HFFc6 (cell line): ENCODE data around the gene GOSR1. TPM values are rescaled to one million over a fixed set of nuclear protein-coding genes. Genes with fewer than 3 reads are reported as not detected.
"Not testable (repeated sequence)": the region's sequence is repeated elsewhere in the genome, so short reads cannot be mapped to it uniquely, and the experiment has no call there.

Experiments used
- DNase-seq: peaks from one replicate; pipeline ENCODE4 v3.0.0-alpha.2; 2018
- H3K27ac Mint-ChIP-seq: 2 replicates; pipeline ENCODE4 v1.8.0; 2020; ENCODE audit warnings: mild to moderate bottlenecking, mixed read lengths
- H3K27me3 Mint-ChIP-seq: 2 replicates; pipeline ENCODE4 v1.8.0; 2021; ENCODE audit warnings: mild to moderate bottlenecking, moderate library complexity, mixed read lengths; ENCODE audit not compliant: insufficient read depth
- H3K36me3 Mint-ChIP-seq: 2 replicates; pipeline ENCODE4 v1.8.0; 2021; ENCODE audit warnings: low read depth, mixed read lengths
- H3K4me1 Mint-ChIP-seq: 2 replicates; pipeline ENCODE4 v1.8.0; 2020; ENCODE audit warnings: low read depth, mixed read lengths
- H3K4me3 Mint-ChIP-seq: 2 replicates; pipeline ENCODE4 v1.8.0; 2020; ENCODE audit warnings: mild to moderate bottlenecking, moderate library complexity, mixed read lengths
- H3K9me3 Mint-ChIP-seq: 2 replicates; pipeline ENCODE4 v1.8.0; 2020; ENCODE audit warnings: mild to moderate bottlenecking, mixed read lengths
- CTCF ChIP-seq: fragments of 200-600 bp; sonication (generic); IDR thresholded peaks from 2 replicates; pipeline ENCODE4 v1.5.0; 2021; ENCODE audit warnings: antibody characterized with exemption, mild to moderate bottlenecking
- total RNA-seq, 6 experiments: library from RNA; stranded (reverse); fragmentation: NEBNext Ultra II Directional; extraction: Animal tissue kit (Norgen Biotek cat#: 25700); gene quantifications; 2 replicates in 1 of 6; 3 replicates in 5 of 6; pipeline ENCODE4 v1.2.3, GENCODE V29; 2021

The GOSR1 gene
- total RNA-seq, 6 experiments from 2014 or later = 41.2 to 47.6 (median 43.9) TPM

- no peaks in the 10 kb centered on the region for H3K9me3 Mint-ChIP-seq
- H3K4me3 Mint-ChIP-seq = peak overlapping the region; percentile 76; the same call in 1 of the 2 replicates
- peak overlapping the region; percentile 96 for H3K27ac Mint-ChIP-seq
- no peaks in the 10 kb centered on the region; the same call in 1 of the 2 replicates for H3K27me3 Mint-ChIP-seq
- H3K36me3 Mint-ChIP-seq = peaks cover 36% of the 10 kb centered on the region
- H3K4me1 Mint-ChIP-seq = peaks cover 59% of the 10 kb centered on the region
- DNase-seq = no peak
- TF ChIP-seq CTCF = no peak
Observed at GRCh38 chr17:30519166-30519565, 42.0 kb downstream of the GOSR1 start.

GRCh38 chr17:30519707-30520106 lies 42.5 kb downstream of the GOSR1 start:
- Mint-ChIP-seq H3K27ac (peak overlapping the region; percentile 96), H3K36me3 (peaks cover 35% of the 10 kb centered on the region), H3K4me3 (peak overlapping the region; percentile 76)

GRCh38 chr17:30520436-30520835 lies 43.2 kb downstream of the GOSR1 start:
- Mint-ChIP-seq H3K27ac (peak overlapping the region; percentile 96), H3K9me3 (no peaks in the 10 kb centered on the region), H3K27me3 (no peaks in the 10 kb centered on the region; the same call in 1 of the 2 replicates), H3K36me3 (peaks cover 36% of the 10 kb centered on the region), H3K4me3 (peak overlapping the region; percentile 76), H3K4me1 (peaks cover 70% of the 10 kb centered on the region)
- DNase-seq = peak; percentile 79
- TF ChIP-seq CTCF = no peak

More at GRCh38 chr17:30519707-30520106, 42.5 kb downstream of the GOSR1 start:
- H3K4me1 Mint-ChIP-seq = peaks cover 64% of the 10 kb centered on the region
- DNase-seq = peak; percentile 96
- no peaks in the 10 kb centered on the region for H3K9me3 Mint-ChIP-seq
- no peaks in the 10 kb centered on the region; the same call in 1 of the 2 replicates for H3K27me3 Mint-ChIP-seq
- TF ChIP-seq CTCF = no peak

- H3K27ac Mint-ChIP-seq = peak overlapping the region; percentile 96
- no peaks in the 10 kb centered on the region for H3K9me3 Mint-ChIP-seq
- TF ChIP-seq CTCF = no peak
- H3K4me3 Mint-ChIP-seq = peak overlapping the region; percentile 76; the same call in 1 of the 2 replicates
- no peak for DNase-seq
- peaks cover 66% of the 10 kb centered on the region for H3K4me1 Mint-ChIP-seq
- no peaks in the 10 kb centered on the region; the same call in 1 of the 2 replicates for H3K27me3 Mint-ChIP-seq
- H3K36me3 Mint-ChIP-seq = peaks cover 31% of the 10 kb centered on the region
Observed at GRCh38 chr17:30520882-30521281, 43.7 kb downstream of the GOSR1 start.

GRCh38 chr17:30521766-30522165 lies 44.6 kb downstream of the GOSR1 start:
- H3K4me1 Mint-ChIP-seq = peaks cover 66% of the 10 kb centered on the region
- H3K9me3 Mint-ChIP-seq = no peaks in the 10 kb centered on the region
- H3K27me3 Mint-ChIP-seq = no peaks in the 10 kb centered on the region; the same call in 1 of the 2 replicates
- no peak for TF ChIP-seq CTCF
- H3K36me3 Mint-ChIP-seq = peaks cover 31% of the 10 kb centered on the region
- no peak for DNase-seq
- no peak overlapping the region for H3K4me3 Mint-ChIP-seq
- peak overlapping the region; percentile 96 for H3K27ac Mint-ChIP-seq

GRCh38 chr17:30523236-30523635 lies 46.0 kb downstream of the GOSR1 start:
- not testable (repeated sequence) for H3K27me3 Mint-ChIP-seq, H3K4me3 Mint-ChIP-seq, H3K27ac Mint-ChIP-seq, DNase-seq, H3K9me3 Mint-ChIP-seq
- Mint-ChIP-seq H3K4me1 (peaks cover 54% of the 10 kb centered on the region), H3K36me3 (peaks cover 31% of the 10 kb centered on the region)
